GM19397 (cell line): ENCODE data around the gene RAD51B.

ENCODE experiments used
- ATAC-seq: cut with Tn5 transposase; IDR thresholded peaks from one replicate; pipeline ENCODE4 v1.9.1; 2021; ENCODE audit warnings: mild to moderate bottlenecking, moderate library complexity; ENCODE audit not compliant: unreplicated experiment

Gene RAD51B

DNA sequence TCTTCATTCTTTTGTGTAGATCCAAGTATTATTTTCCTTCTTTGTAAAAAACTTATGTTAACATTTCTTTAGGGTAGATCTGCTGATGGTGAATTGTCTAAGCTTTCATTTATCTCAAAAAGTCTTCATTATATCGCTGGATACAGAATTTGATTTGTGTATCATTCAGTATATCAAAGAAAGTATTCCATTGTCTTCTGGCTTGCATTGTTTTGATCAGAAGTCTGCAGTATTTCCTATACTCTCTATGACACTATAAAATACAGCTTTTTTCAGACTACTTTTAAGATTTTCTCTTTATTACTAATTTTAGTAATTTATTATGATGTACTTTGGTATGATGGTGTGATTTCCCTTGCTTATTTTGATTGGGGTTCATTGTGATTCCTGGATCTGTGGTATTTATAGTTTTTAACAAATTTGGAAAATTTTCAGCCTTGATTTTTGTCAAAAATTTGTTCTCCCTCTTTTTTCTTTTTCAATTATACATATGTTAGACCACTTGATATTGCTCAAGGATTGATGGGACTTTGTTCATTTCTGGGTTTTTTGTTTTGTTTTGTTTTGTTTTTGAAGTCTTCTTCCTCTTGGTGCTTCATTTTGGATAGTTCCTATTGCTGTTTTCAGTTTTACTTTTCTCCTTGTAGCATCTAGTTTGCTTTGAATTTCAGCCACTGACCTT is 796.8 kb downstream of the RAD51B start:
- ATAC-seq = no peak

DNA sequence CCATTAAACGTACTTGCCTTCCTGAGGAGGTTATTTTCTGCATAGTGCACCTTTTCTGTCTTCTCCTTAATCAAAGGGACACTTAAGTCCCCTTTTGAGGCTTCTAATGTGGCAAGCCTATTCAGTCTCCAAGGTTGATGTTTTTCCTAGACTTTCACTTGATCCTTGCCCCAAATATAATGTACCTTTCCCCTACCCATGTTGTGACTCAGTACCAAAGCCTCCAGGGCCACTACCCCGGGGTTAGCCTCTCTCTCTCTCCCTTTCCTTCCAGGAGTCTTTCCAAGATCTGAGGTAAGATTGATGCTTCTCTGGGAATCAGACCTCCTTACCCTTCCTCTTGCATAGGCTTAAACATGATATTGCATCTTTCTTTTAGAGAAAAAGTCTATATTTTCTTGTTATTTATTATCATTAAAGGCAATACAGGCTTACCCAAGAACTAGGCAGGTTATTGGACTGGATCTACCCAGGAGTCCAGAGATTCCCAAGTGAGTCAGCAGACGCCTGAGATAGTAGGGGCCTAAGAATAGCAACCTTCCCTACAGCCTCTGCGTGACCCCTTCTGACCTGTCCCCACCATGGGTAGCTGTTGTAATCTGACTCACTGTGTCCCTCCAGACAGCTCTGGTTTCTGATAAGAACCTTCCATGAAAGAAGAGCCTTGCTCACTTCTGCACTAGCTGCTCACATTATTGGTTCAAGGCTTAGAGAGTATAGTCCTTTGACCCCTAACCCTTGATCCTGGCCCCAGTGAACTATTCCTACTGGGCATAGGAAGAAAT is 800.4 kb downstream of the RAD51B start:
- no peak for ATAC-seq

DNA sequence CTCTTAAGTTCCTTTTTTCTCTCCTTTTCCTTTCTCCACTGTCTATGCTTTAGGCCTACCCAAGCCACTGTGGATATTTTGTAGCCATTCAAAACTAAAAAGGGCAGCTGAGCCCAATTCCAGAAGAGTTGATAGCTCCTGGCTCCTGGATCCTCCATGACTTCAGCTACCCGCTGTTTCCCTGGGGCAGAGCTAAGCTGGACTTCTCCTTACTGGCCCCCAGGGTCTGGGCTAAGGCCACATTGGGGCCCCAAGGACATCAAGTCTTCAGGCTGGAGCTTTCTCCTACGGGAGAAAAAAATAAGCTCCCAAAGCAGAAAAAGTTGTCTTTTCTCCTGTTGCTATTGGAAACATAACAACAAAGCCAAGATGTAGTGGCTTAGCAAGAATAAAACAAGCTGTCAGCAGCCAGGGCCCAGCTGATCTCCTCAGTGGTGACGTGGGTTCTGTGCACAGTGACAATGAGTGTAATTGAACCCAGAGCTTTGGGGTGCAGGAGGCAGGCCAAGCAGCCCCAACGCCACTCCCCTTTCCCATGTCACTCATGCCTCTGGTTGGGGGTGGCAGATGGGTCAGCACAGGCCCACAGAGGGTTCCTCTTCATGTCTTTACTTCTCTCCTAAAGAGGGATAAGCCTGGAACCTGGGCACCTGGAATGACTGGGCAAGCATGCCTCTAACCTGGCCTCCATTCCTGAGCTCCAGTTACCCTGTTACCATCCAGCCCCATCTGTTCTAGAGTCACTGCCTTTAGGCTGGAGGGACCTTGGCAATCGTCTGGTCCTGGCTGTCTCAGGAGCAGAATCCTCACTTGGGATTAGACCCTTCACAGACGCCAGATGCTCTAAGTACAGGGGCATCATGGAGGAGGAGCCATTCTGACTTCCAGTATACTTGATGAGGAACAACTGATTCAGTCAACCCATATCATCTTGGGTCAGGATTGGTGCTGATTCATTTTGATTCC is 802.1 kb downstream of the RAD51B start:
- ATAC-seq = no peak

DNA sequence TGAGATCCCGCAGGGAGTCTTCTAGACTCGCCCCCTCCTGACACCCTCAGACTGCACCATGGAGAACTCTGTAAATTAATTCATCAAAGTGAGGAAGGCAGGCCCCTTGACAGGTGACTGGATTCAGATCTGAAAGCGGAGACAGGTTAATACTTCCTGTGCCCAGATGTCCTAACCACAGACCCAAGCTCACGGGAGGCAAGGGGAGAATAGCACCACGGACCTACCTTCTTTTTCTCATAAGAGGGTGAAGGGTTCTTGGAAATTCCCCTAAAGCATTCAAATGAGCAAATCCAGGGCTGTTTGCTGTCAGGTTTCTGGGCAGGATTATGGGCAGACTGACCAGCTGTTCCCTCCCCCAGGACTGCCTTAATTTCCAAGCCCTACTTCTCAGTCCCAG is 803.3 kb downstream of the RAD51B start:
- ATAC-seq = no peak

DNA sequence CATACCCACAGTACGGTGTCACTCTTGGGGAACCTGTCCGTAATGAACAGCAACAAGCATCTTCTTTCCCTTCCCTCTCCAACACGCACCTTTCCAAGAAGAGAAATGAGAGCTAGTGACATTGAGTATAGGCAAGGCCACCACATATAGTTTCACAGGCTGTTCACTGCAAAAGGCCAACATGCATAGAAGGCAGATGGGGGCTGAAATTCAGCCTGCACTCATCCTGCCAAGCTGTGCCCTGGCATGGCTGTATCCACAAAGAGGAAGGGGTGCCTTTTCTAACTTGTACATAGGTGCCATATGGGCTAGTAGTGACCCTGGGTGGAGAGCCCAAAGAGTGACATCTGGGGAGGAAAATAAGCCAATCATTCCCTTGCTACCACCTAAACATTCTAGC is 803.7 kb downstream of the RAD51B start:
- ATAC-seq = no peak

DNA sequence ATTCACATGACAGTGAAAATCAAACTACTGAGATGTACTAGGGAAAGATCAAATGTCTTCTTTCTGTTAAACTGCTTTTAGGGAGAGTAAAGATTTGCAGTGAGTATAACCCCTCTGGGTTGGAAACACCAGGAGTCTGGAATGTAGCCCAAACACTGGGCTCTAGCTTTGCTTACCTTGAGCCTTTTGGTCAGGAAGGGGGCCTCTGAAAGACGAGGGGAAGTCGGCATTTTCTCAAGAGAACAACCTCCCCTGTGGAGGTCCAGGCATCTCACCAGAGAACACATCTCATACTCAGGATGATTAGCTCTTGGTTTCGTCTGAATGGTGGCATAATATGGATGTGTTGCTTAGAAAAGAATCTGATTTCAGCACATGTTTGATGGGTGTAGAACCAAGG is 804.2 kb downstream of the RAD51B start:
- ATAC-seq = no peak

DNA sequence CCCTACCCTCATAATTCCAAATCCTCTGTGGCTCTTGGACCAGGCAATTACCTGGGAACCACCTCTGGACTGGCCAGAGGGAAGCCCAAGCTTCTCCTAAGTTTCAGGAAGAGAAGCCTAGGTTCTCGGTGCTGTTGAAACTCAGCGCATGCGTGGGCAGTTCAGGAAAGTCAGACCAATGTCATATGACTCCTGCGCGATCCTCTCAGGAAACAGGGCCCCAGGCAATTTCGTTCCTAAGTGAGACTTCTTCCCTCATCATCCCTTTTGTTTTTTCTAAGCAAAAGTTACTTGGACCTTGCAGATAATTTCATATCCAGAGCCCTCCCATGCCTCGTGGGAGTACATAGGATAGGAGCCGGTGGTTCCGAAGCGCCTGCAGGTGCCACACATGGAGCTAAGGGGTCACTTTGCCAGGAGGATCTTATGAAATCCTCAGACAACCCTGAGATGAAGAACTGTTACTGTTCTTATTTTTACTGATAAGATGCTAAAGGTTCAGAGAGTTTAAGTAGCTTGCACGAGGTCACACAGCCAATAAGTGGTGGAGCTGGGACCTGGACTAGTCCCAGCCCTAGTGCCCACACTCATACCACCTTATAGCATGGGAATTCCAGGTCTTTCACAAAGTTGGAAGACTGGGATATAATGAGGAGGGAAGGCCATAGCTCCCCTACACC is 805.1 kb downstream of the RAD51B start:
- no peak for ATAC-seq

DNA sequence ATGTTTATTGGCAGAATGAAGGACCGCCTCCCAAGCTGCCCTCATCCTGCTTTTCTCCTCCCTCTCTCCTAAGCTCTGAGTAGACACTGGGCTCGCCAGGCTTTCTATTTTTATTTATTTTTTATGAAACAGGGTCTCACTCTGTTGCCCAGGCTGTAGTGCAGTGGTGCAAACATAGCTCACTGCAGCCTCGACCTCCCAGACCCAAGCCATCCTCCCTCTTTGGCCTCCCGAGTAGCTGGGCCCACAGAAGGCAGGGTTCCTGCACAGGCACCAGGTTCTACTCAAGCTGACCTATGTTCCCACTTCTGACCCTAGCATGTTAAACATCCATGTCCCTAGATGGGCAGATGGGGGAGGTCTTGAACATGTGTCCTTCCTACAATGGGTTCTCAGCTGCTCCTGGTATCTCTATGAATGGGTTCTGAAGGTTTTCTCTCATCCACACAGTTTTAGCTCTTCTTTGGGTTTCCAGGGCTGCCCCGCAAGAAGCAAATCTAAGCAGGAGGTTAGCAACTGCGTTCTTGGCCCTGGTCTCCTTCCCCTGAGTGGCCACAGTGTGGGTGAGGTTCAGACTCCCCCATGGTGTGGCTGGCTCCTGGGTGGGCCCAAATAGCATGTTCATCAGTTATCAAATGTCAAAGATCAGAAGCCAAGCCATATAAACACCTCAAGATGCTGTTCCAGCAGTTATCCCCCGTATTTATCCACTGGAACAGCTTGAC is 805.9 kb downstream of the RAD51B start:
- no peak for ATAC-seq

DNA sequence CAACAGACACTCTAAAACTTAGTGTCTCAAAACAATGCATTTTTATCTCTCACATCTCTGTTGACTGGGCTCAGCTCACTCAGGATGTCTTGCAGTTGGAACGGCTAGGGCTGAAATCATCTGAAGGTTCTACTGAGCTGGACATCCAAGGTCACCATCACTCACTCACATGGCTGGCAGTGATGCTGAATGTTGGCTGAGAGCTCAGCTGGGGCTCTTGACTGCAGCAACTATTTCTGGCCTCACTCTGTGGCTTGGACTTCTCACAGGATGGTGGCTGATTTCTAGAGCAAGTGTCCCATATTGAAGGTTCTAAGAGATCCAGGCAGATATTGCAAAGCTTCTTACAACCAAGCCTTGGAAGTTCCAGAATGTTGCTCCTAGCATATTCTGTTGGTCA is 806.8 kb downstream of the RAD51B start:
- ATAC-seq = no peak

DNA sequence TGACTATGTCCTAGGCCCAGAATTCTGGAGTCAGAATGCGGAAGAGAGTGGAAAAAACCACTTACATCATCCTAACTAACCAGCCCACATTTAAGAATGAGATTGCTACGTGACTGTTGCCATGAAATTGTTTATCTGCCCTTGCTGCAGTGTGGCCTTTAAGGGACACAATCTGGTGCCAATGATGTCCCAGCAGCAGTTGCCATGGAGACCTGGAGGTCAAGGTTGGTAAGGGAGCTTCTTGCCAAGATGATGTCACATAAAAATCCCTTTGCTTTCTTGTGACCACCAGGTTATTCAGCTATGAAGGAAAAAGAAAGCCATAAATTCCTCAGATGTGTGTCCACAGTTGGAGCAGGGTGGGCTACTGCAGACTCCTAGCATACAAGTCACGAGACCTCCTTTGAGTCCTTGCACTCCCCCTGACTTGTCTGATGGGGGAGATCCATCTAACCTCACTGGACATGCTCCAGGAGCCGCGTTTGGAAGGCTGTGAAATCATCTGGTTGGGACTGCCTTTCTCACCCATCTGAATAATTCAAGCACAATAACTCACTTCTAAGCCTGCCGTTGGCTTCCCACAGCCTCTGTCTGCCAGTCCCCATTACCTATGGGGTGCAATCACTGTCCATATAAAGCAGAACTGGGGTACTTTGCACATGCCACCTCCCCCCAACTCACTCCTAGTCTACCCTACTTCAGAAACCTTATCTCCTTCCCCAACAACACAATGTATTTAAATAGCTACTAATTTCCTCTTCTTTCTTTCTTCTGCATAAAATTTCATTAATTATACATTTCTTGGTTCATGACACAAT is 807.7 kb downstream of the RAD51B start:
- no peak for ATAC-seq

DNA sequence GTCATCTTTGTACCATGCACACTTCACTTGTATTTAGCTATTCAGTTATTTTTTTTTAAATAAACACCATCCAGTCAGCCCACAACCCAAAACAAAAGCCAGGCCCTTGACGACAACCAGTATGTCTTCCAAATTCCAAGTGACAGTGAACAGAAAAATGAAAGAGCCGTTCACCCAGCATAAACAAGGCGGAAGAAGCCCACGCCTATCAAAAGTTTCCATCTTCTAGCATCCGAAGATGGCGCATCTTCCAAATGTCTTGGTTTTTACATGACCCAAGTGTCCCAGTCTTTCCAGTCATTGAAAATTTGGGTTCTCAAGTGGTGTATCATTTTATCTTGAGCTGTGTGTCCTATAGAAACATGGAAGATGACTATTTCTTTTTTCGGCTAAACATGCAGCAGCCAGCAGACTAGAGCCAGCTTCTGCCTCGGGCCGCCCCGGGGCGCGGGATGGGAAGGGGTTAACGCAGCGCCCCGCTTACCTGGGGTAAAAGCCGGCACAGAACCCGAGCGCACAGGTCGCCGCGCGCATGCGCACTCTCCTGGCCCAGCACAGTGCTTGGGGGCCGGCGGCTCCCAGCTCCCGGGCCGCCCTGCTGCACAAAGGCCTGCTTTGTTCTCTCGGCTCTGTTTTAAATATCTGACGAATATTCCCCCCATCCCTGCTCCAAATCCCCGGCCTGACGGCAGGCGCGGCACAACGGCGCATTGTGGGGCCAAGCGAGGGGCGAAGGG is 808.5 kb downstream of the RAD51B start:
- no peak for ATAC-seq

DNA sequence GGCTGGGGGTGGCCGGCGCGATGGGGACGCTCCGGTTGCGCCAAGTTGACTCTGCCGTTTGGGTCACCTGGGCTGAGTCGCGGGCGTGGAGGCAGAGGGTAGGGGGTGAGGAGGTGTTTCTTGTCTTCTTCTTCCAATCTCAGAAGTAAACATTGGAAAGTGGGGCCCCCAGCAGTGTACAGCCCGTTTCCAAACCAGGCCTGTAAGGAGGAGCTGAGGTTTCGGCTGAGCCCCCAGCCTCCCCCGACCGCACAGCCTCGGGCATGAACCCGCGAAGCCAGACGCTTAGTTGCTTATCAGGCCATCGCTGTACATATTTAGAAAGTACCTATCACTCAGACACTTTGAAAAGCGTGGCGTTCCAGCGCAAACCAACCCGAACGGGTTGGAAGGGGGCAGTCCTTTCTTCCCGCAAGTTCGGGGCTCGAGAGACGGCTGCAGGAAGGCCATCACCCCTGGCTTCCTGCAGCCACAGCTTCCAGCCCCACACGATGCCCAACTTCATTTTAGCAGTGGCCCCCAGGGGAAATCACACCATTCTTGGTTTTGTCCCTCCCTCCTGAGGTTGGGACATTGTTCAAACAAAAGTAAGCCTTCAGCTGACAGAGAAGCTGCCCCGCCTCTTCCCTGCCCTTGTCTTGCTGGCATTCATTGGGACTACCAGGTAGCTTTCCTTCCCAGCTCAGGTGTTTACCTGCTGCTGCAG is 809.2 kb downstream of the RAD51B start:
- no peak for ATAC-seq

DNA sequence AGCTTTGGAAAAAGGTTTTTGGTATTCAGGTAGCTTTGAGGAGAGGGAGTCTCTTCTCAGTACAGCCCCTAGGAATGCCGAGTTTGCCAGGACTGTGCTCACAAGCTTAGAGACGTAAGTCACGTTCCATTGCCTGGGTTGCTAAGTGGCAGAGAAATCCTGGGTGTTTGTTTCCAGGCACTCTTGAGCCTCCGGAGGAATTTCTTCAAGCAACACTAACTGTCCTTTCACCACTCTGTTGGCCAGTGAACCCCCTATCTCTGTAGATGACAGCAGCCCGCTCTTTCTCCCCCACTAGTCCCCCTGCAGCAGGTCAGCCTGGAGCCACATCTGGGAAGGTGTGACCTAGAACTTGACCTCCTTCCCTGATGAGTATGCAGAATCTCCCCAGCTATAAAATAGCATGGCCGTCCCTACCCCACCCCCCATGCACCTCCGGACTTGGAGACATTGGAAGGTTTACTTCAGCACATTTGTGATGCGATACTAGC is 810.5 kb downstream of the RAD51B start:
- ATAC-seq = no peak

DNA sequence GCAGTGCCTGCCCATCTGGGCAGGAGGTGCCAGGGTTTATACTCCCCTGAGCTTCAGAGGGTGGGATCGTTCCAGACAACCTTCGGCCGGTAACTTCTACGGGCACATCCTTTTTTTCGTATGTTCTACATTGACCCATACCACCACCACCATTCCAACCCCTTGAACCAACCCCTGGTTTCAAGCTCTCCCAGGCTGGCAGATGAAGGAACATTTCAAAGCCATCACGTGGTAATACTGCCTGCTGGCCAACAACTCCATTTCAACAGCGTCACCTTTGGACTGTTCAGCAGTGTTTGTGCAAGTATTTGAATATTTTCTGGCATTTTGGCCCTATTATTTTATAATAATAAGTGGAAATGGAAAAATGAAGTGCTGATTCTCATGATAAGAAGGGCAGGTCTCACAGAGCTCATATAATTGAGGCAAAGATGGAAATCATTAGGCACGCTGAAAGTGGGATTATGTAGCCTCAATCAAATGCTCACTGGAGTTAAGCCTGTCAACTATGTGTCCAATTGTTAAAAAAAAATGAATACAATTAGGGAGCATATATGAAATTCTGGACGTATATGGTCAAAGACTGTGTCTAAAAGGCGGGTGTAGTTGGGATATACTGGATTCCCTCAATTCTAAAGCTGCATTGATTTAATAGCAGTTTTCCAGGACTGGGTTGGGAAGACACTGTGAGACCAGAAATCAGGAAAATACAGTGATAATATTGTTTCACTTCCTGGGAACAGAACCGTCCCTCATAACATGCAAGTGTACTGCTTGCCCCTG is 811.2 kb downstream of the RAD51B start:
- no peak for ATAC-seq

DNA sequence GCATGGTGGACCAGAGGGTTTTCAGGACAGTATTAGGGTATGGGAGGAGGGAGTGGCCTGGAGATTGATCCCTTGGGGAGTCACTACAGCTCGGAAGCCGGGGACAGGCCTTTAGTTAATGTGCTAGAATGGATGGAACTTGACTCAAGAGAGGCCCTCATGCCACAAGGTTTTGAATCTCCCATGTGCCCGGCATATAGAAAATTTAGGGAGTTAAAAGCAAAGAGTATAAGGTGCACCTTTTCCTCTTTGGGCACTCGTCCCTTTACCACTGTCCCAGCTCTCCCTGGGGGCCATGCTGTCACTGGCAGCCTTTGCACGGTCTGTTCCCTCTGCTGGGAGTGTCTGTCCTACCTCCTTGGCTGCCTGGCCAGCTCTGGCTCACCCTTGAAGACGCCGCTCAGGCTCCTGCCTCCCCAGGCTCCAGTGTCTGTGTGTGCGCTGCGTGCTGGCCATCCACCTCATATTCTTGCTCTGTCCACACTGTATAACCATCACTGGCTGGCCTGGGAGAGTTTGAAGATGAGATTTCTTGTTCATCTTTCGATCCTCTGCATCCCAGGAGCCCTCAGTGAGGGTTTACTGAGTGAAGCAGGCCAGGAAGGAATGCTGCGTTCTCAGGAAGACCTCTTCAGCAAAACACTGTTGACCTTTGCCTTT is 811.9 kb downstream of the RAD51B start:
- ATAC-seq = no peak

DNA sequence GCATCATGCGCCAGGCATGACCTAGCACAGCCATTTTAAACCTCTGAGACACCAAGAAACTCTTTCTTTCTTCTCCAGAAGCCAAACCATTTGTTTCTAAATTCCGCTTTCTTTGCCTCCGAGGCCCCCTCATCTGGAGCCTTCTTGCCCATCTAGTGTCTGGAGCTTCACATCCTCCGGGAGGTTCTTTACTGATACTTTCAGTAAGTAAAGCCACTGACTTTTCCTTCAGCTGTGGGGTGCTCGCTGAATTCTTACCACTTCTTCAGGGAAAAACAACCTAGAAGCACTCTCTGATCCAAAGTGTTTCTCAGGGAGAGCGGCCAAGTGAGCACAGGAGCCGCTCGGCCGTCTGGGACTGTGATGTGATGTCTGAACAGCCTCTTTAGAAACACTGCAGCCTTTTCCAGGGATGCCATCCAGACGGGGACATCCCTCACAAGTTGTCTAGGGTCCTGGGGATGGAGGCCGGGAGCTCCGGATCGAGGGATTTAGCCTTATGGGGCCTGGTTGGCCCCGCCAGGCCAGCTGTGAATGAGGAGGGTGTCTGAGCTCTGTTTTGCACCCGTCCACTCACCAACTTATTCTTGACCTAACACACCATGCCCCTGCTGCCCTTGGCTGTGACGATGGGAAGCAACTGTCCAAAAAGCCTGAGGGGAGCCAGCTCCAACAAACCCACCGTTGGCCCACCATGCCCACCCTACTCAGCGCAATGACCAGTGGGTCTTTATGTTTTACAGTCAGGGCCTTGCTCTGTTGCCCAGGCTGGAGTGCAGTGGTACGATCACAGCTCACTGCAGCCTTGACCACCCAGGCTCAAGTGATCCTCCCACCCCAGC is 812.7 kb downstream of the RAD51B start:
- no peak for ATAC-seq
